Natural killer cell (primary cell): ENCODE results near the gene BEST2. TPM values are rescaled to one million over a fixed set of nuclear protein-coding genes. Genes with fewer than 3 reads are reported as not detected.
A peak's percentile ranks its signal among the peaks of the same experiment; 100 is the strongest.

ENCODE experiments used
- ATAC-seq, 3 donors: fragments of 150-1000 bp in 2 of 3; fragments of 200-7000 bp in 1 of 3; cut with Tn5 transposase; 1 replicate in 1 of 3; 2 replicates in 2 of 3; pipeline ENCODE4 v1.10.0; 2021; ENCODE audit warnings: mild to moderate bottlenecking in 2 of 3, moderate library complexity in 2 of 3
- DNase-seq, 2 donors: peaks; one replicate each; pipeline versions ENCODE4 v3.0.0 to v3.0.0-alpha.2; 2013 to 2021; ENCODE audit warnings: mixed read lengths in 1 of 2
- H3K27ac ChIP-seq: one replicate; pipeline ENCODE4 v1.5.1; 2013; ENCODE audit warnings: mild to moderate bottlenecking, low read length
- H3K27me3 ChIP-seq: one replicate; pipeline ENCODE4 v1.6.1; 2013; ENCODE audit warnings: low read length; ENCODE audit not compliant: control insufficient read depth, insufficient read depth
- H3K36me3 ChIP-seq: one replicate; pipeline ENCODE4 v1.6.1; 2013; ENCODE audit warnings: low read length; ENCODE audit not compliant: control insufficient read depth, insufficient read depth
- H3K4me1 ChIP-seq: one replicate; pipeline ENCODE4 v1.6.1; 2013; ENCODE audit warnings: low read length; ENCODE audit not compliant: control insufficient read depth, insufficient read depth
- H3K4me3 ChIP-seq: one replicate; pipeline ENCODE4 v1.5.1; 2013; ENCODE audit warnings: low read length
- H3K9me3 ChIP-seq: one replicate; pipeline ENCODE4 v1.6.1; 2013; ENCODE audit warnings: low read length; ENCODE audit not compliant: control insufficient read depth, insufficient read depth
- H3K27ac Mint-ChIP-seq, 2 donors: one replicate each; pipeline ENCODE4 v1.8.0; 2022; ENCODE audit warnings: mild to moderate bottlenecking in 2 of 2, mixed read lengths in 2 of 2, moderate library complexity in 1 of 2
- H3K27me3 Mint-ChIP-seq, 2 donors: one replicate each; pipeline ENCODE4 v1.8.0; 2022; ENCODE audit warnings: low read depth in 2 of 2, mixed read lengths in 2 of 2
- H3K36me3 Mint-ChIP-seq: one replicate; pipeline ENCODE4 v1.8.0; 2022; ENCODE audit warnings: mixed read lengths
- H3K4me1 Mint-ChIP-seq, 2 donors: one replicate each; pipeline ENCODE4 v1.8.0; 2022; ENCODE audit warnings: mixed read lengths in 2 of 2
- H3K4me3 Mint-ChIP-seq: one replicate; pipeline ENCODE4 v1.8.0; 2022; ENCODE audit warnings: mild to moderate bottlenecking, moderate library complexity, mixed read lengths
- H3K9me3 Mint-ChIP-seq, 2 donors: one replicate each; pipeline ENCODE4 v1.8.0; 2022; ENCODE audit warnings: mixed read lengths in 2 of 2
- CTCF ChIP-seq: fragments of 200-600 bp; IDR thresholded peaks from one replicate; pipeline ENCODE4 v1.8.0; 2022; ENCODE audit warnings: antibody characterized with exemption
- WGBS: methylation state at CpG from one replicate; pipeline ENCODE4 v1.1.7; 2013; ENCODE audit warnings: missing lambda C conversion rate; ENCODE audit not compliant: insufficient coverage; 5-methylcytosine and 5-hydroxymethylcytosine counted together
- intact Hi-C: fragments of 100-400 bp; cut with micrococcal nuclease; formaldehyde crosslinking; loops from one replicate; pipeline ENCODE4 v1.14.2; 2022
- total RNA-seq, 4 donors: library from RNA; stranded (reverse); fragments of 120-200 nt in 1 of 4; gene quantifications; one replicate each; pipeline versions ENCODE4 v1.2.3 to v1.2.4, GENCODE V29; 2013 to 2022

Gene BEST2
- total RNA-seq, 3 donors from 2014 or later (not counting 1 experiment from before 2014, with no cell fraction given) = not detected

GRCh38 chr19:12783849-12784393, 32.3 kb downstream of the BEST2 start:
- Mint-ChIP-seq H3K4me3 (peak overlapping the region; percentile 17), H3K27ac (peak overlapping the region in 1 of 2 donors; percentile 19), H3K36me3 (no peaks in the 10 kb centered on the region), H3K9me3 (no peaks in the 10 kb centered on the region), H3K4me1 (peaks cover 7 to 19% of the 10 kb centered on the region in 2 donors), H3K27me3 (no peaks in the 10 kb centered on the region)
- intact Hi-C loops = loop anchor here (10.0 kb wide), 1 partner anchor 261 kb away; no protein-coding TSS in a partner anchor
- Histone ChIP-seq H3K9me3 (no peaks in the 10 kb centered on the region), H3K27me3 (no peaks in the 10 kb centered on the region), H3K4me1 (peaks cover 77% of the 10 kb centered on the region), H3K27ac (peak overlapping the region; percentile 98), H3K36me3 (no peaks in the 10 kb centered on the region), H3K4me3 (no peak overlapping the region)
- WGBS = 63% methylated on average over 17 of the region's 19 CpGs
- no peak for TF ChIP-seq CTCF
- DNase-seq (no peak), ATAC-seq (no peak)

- H3K4me3 ChIP-seq = no peak overlapping the region
- H3K36me3 ChIP-seq = no peaks in the 10 kb centered on the region
- peak overlapping the region; percentile 98 for H3K27ac ChIP-seq
- no peak for TF ChIP-seq CTCF
- Mint-ChIP-seq H3K27ac (no peak overlapping the region), H3K4me3 (no peak overlapping the region), H3K36me3 (no peaks in the 10 kb centered on the region), H3K4me1 (peaks cover 11 to 19% of the 10 kb centered on the region in 2 donors), H3K9me3 (no peaks in the 10 kb centered on the region), H3K27me3 (no peaks in the 10 kb centered on the region)
- peak in 1 of 2 donors; percentile 75 for DNase-seq
- WGBS = 81% methylated on average over 10 of the region's 10 CpGs
- no peaks in the 10 kb centered on the region for H3K27me3 ChIP-seq
- H3K4me1 ChIP-seq = peaks cover 77% of the 10 kb centered on the region
- no peak for ATAC-seq
- intact Hi-C loops = loop anchor here (10.0 kb wide), 1 partner anchor 260 kb away; no protein-coding TSS in a partner anchor
- no peaks in the 10 kb centered on the region for H3K9me3 ChIP-seq
Measured at GRCh38 chr19:12784394-12784870, 32.8 kb downstream of the BEST2 start.

DNA sequence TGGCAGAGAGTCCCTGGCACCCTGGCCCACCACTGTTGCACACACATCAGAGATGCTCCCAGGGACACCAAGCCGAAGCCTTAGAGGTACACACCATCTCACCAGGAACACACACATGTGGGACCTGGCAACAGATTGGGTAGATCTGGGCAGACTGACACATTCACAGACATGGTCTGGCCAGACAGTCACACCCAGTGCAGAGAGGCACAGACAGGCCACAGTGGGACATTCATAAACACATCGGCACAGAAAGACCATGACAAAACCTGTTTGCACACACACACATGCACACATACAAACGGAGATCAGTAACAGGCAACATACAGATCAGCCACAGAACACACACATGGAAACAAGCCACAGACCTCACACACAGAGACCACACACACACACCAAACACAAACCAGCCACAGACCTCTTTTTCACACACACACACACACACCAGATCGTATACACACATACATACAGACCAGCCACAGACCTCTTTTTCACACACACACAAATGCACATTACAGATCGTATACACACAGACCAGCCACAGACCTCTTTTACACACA, 33.4 kb downstream of the BEST2 start:
- Mint-ChIP-seq H3K9me3 (no peaks in the 10 kb centered on the region), H3K4me3 (no peak overlapping the region), H3K36me3 (no peaks in the 10 kb centered on the region), H3K27ac (no peak overlapping the region), H3K4me1 (peaks cover 11 to 20% of the 10 kb centered on the region in 2 donors), H3K27me3 (no peaks in the 10 kb centered on the region)
- Histone ChIP-seq H3K27me3 (no peaks in the 10 kb centered on the region), H3K9me3 (no peaks in the 10 kb centered on the region), H3K36me3 (no peaks in the 10 kb centered on the region), H3K27ac (peak overlapping the region; percentile 98), H3K4me1 (peaks cover 72% of the 10 kb centered on the region), H3K4me3 (no peak overlapping the region)
- 25% methylated on average over 5 of the region's 5 CpGs for WGBS
- intact Hi-C loops = loop anchor here (5.0 to 10.0 kb wide), 2 partner anchors 260 to 317 kb away; partner anchors contain the start of gene LYL1
- ATAC-seq (peak; percentile 17 to 23 (median 23)), DNase-seq (peak; percentile 68 to 83)
- no peak for TF ChIP-seq CTCF
